OCI-LY3 (cell line): ENCODE results near the gene CDH5.

Source experiments
- CTCF ChIP-seq: fragments of 200-600, 300-600 bp; sonication (generic); IDR thresholded peaks from 2 replicates; pipeline ENCODE4 v1.5.1; 2014; ENCODE audit warnings: antibody characterized with exemption, low read length, low read depth
- EZH2phosphoT487 ChIP-seq: fragments of 200-600 bp; shearing (Covaris generic); IDR thresholded peaks from 2 replicates; pipeline ENCODE4 v1.6.1; 2018; ENCODE audit warnings: antibody characterized with exemption, mixed run types, low read depth

- no peak for TF ChIP-seq CTCF
- no peak for TF ChIP-seq EZH2phosphoT487
These were observed 22.1 kb downstream of the CDH5 start for GRCh38 chr16:66388350-66389139.
